ENCODE data around the gene GALNTL6. TPM values are rescaled to one million over a fixed set of nuclear protein-coding genes. Genes with fewer than 3 reads are reported as not detected.

Gene GALNTL6
- total and polyA plus RNA-seq, 2 donors (not counting 1 experiment from before 2014, with no cell fraction given): not detected

- Histone ChIP-seq H3K4me1 (ENCODE audit: control insufficient read depth, extremely low read depth, insufficient read depth, low read length) (no peaks in the 10 kb centered on the region), H3K4me3 (replicated peaks in 1 of 4; ENCODE audit: control extremely low read depth in 1 of 4, insufficient read depth in 1 of 4, low read depth in 3 of 4, low read length in 4 of 4) (no peak overlapping the region), H3K9me3 (ENCODE audit: control insufficient read depth, insufficient read depth, low read depth, low read length) (no peaks in the 10 kb centered on the region), H3K4me2 (ENCODE audit: extremely low read depth, insufficient read depth, low read length) (no peak overlapping the region), H3K27me3 (ENCODE audit: control insufficient read depth, insufficient read depth, low read length) (no peaks in the 10 kb centered on the region), H3K36me3 (ENCODE audit: control insufficient read depth, insufficient read depth, low read length) (no peaks in the 10 kb centered on the region), H2AFZ (ENCODE audit: low read length) (no peak overlapping the region), H3K79me2 (ENCODE audit: control insufficient read depth, insufficient read depth, low read length) (no peaks in the 10 kb centered on the region), H3K27ac (ENCODE audit: insufficient read depth, low read length) (no peak overlapping the region), H3K9ac (ENCODE audit: insufficient read depth, low read length) (no peak overlapping the region), H4K20me1 (ENCODE audit: control insufficient read depth, extremely low read depth, insufficient read depth, low read length) (no peaks in the 10 kb centered on the region)
- no peak for TF ChIP-seq CTCF (conservative IDR thresholded peaks at IDR 0.05 in 1 of 2, IDR thresholded peaks at IDR 0.05 in 1 of 2; ENCODE audit: low read depth in 1 of 2, low read length in 2 of 2)
- TF ChIP-seq EZH2 (IDR thresholded peaks at IDR 0.05; ENCODE audit: low read length, missing control alignments): no peak
- no peak for DNase-seq (ENCODE audit: low read depth in 2 of 2)
Observed at GRCh38 chr4:172393220-172393619, 580.0 kb downstream of the GALNTL6 start.

- no peaks in the 10 kb centered on the region for H4K20me1 ChIP-seq (ENCODE audit: control insufficient read depth, extremely low read depth, insufficient read depth, low read length)
- H3K79me2 ChIP-seq (ENCODE audit: control insufficient read depth, insufficient read depth, low read length): no peaks in the 10 kb centered on the region
- H3K9ac ChIP-seq (ENCODE audit: insufficient read depth, low read length): no peak overlapping the region
- H3K27me3 ChIP-seq (ENCODE audit: control insufficient read depth, insufficient read depth, low read length): no peaks in the 10 kb centered on the region
- no peak overlapping the region for H3K27ac ChIP-seq (ENCODE audit: insufficient read depth, low read length)
- no peak for DNase-seq (ENCODE audit: low read depth in 2 of 2)
- H3K4me1 ChIP-seq (ENCODE audit: control insufficient read depth, extremely low read depth, insufficient read depth, low read length): no peaks in the 10 kb centered on the region
- no peak overlapping the region for H2AFZ ChIP-seq (ENCODE audit: low read length)
- TF ChIP-seq CTCF (conservative IDR thresholded peaks at IDR 0.05 in 1 of 2, IDR thresholded peaks at IDR 0.05 in 1 of 2; ENCODE audit: low read depth in 1 of 2, low read length in 2 of 2): no peak
- no peak for TF ChIP-seq EZH2 (IDR thresholded peaks at IDR 0.05; ENCODE audit: low read length, missing control alignments)
- no peaks in the 10 kb centered on the region for H3K36me3 ChIP-seq (ENCODE audit: control insufficient read depth, insufficient read depth, low read length)
- H3K4me3 ChIP-seq (replicated peaks in 1 of 4; ENCODE audit: control extremely low read depth in 1 of 4, insufficient read depth in 1 of 4, low read depth in 3 of 4, low read length in 4 of 4): no peak overlapping the region
- no peak overlapping the region for H3K4me2 ChIP-seq (ENCODE audit: extremely low read depth, insufficient read depth, low read length)
- H3K9me3 ChIP-seq (ENCODE audit: control insufficient read depth, insufficient read depth, low read depth, low read length): no peaks in the 10 kb centered on the region
Observed at GRCh38 chr4:172404676-172405075, 591.5 kb downstream of the GALNTL6 start.

GRCh38 chr4:172410363-172410762 lies 597.2 kb downstream of the GALNTL6 start:
- Histone ChIP-seq H3K4me2 (ENCODE audit: extremely low read depth, insufficient read depth, low read length) (no peak overlapping the region), H3K79me2 (ENCODE audit: control insufficient read depth, insufficient read depth, low read length) (no peaks in the 10 kb centered on the region), H3K4me3 (replicated peaks in 1 of 4; ENCODE audit: control extremely low read depth in 1 of 4, insufficient read depth in 1 of 4, low read depth in 3 of 4, low read length in 4 of 4) (no peak overlapping the region), H3K9ac (ENCODE audit: insufficient read depth, low read length) (no peak overlapping the region), H3K27me3 (ENCODE audit: control insufficient read depth, insufficient read depth, low read length) (no peaks in the 10 kb centered on the region), H3K27ac (ENCODE audit: insufficient read depth, low read length) (no peak overlapping the region), H3K36me3 (ENCODE audit: control insufficient read depth, insufficient read depth, low read length) (no peaks in the 10 kb centered on the region), H3K4me1 (ENCODE audit: control insufficient read depth, extremely low read depth, insufficient read depth, low read length) (no peaks in the 10 kb centered on the region), H3K9me3 (ENCODE audit: control insufficient read depth, insufficient read depth, low read depth, low read length) (no peaks in the 10 kb centered on the region), H4K20me1 (ENCODE audit: control insufficient read depth, extremely low read depth, insufficient read depth, low read length) (no peaks in the 10 kb centered on the region), H2AFZ (ENCODE audit: low read length) (no peak overlapping the region)
- no peak for TF ChIP-seq EZH2 (IDR thresholded peaks at IDR 0.05; ENCODE audit: low read length, missing control alignments)
- no peak for TF ChIP-seq CTCF (conservative IDR thresholded peaks at IDR 0.05 in 1 of 2, IDR thresholded peaks at IDR 0.05 in 1 of 2; ENCODE audit: low read depth in 1 of 2, low read length in 2 of 2)
- DNase-seq (ENCODE audit: low read depth in 2 of 2): no peak
